HCT116 (cell line): ENCODE data around the gene C10orf90. TPM values are rescaled to one million over a fixed set of nuclear protein-coding genes. Genes with fewer than 3 reads are reported as not detected.

Experiments
- ATAC-seq: fragments of 200-7000 bp; cut with Tn5 transposase; 2 replicates; pipeline ENCODE4 v1.9.1; 2020; ENCODE audit warnings: mild to moderate bottlenecking, moderate library complexity
- BruUV-seq: library from RNA; stranded (reverse); fragments of 400-500 nt; replicated peaks from 2 replicates; lab custom pipeline; 2021; lab: Mats Ljungman, UMichigan
- CTCF ChIA-PET: fragments of 300-600 bp; sonication (Branson Sonifier 250); formaldehyde crosslinking; loops from one replicate; lab custom pipeline; 2021; ENCODE audit warnings: antibody characterized with exemption; lab: Charles Lee
- POLR2A ChIA-PET: fragments of 300-600, 350-600 bp; sonication (Branson Sonifier 250); formaldehyde crosslinking; loops from one replicate; lab custom pipeline; 2021; ENCODE audit warnings: antibody characterized with exemption; lab: Charles Lee
- RAD21 ChIA-PET, 2 experiments: fragments of 300-600 bp; sonication (Branson Sonifier 250); formaldehyde crosslinking; loops; one replicate each; lab custom pipeline; 2023; ENCODE audit warnings: low total read pairs in 2 of 2; ENCODE audit not compliant: uncharacterized antibody in 2 of 2, unreplicated experiment in 2 of 2, low non-redundant PET in 1 of 2; lab: Charles Lee
- DNase-seq: peaks from one replicate; pipeline ENCODE4 v3.0.0-alpha.2; 2010; ENCODE audit warnings: low read depth, low spot score
- H2AFZ ChIP-seq: fragments of 200-600 bp; shearing (Covaris generic), sonication (generic); 2 replicates; pipeline ENCODE4 v1.6.1; 2017; ENCODE audit warnings: low read depth, mixed run types, mixed read lengths, antibody characterized with exemption, low read length; ENCODE audit not compliant: poor library complexity, severe bottlenecking
- H3K27ac ChIP-seq: 2 replicates; pipeline ENCODE4 v1.5.1; 2012; ENCODE audit warnings: low read depth, low read length
- H3K27me3 ChIP-seq: fragments of 200-600 bp; sonication (generic); 2 replicates; pipeline ENCODE4 v1.6.1; 2016; ENCODE audit warnings: mixed run types, low read length, mixed read lengths; ENCODE audit not compliant: insufficient read depth
- H3K36me3 ChIP-seq, 2 experiments: fragments of 200-500 bp in 1 of 2; fragments of 200-600 bp in 1 of 2; sonication (Bioruptor generic) in 1 of 2; sonication (generic) in 1 of 2; 2 replicates each; pipeline versions ENCODE4 v1.5.1 to v1.6.1; 2014 to 2016; ENCODE audit warnings: low read length in 2 of 2, inconsistent platforms in 1 of 2, mixed read lengths in 1 of 2, mixed run types in 1 of 2; ENCODE audit not compliant: insufficient read depth in 2 of 2, control insufficient read depth in 1 of 2
- H3K4me1 ChIP-seq, 2 experiments: fragments of 200-600 bp in 1 of 2; sonication (generic) in 1 of 2; 2 replicates each; pipeline versions ENCODE4 v1.5.1 to v1.6.1; 2012 to 2017; ENCODE audit warnings: low read length in 2 of 2, inconsistent platforms in 1 of 2, mild to moderate bottlenecking in 1 of 2, mixed read lengths in 1 of 2, mixed run types in 1 of 2, moderate library complexity in 1 of 2; ENCODE audit not compliant: insufficient read depth in 2 of 2, control insufficient read depth in 1 of 2
- H3K4me2 ChIP-seq: fragments of 200-600 bp; sonication (generic); 2 replicates; pipeline ENCODE4 v1.6.1; 2017; ENCODE audit warnings: mixed run types, low read length, mixed read lengths
- H3K4me3 ChIP-seq, 2 experiments: fragments of 200-600 bp in 1 of 2; sonication (generic) in 1 of 2; replicated peaks in 1 of 2; 2 replicates each; pipeline ENCODE4 v1.5.1; 2011 to 2016; ENCODE audit warnings: low read length in 2 of 2, control low read depth in 1 of 2, low read depth in 1 of 2, mild to moderate bottlenecking in 1 of 2, mixed read lengths in 1 of 2, mixed run types in 1 of 2
- H3K79me2 ChIP-seq: fragments of 200-600 bp; sonication (generic); 2 replicates; pipeline ENCODE4 v1.6.1; 2017; ENCODE audit warnings: mild to moderate bottlenecking, mixed run types, low read length, moderate library complexity, mixed read lengths; ENCODE audit not compliant: insufficient read depth
- H3K9ac ChIP-seq: fragments of 200-600 bp; sonication (generic); 2 replicates; pipeline ENCODE4 v1.6.1; 2016; ENCODE audit warnings: low read length, mixed read lengths
- H3K9me2 ChIP-seq: fragments of 200-600 bp; sonication (generic), shearing (Covaris generic); 2 replicates; pipeline ENCODE4 v1.6.1; 2017; ENCODE audit warnings: mixed run types, mild to moderate bottlenecking, moderate library complexity; ENCODE audit not compliant: insufficient read depth
- H3K9me3 ChIP-seq, 2 experiments: fragments of 200-500 bp in 1 of 2; fragments of 200-600 bp in 1 of 2; sonication (Bioruptor generic) in 1 of 2; sonication (generic) in 1 of 2; 2 replicates each; pipeline ENCODE4 v1.6.1; 2014 to 2017; ENCODE audit warnings: low read length in 2 of 2, mixed read lengths in 2 of 2, inconsistent platforms in 1 of 2, low read depth in 1 of 2, mild to moderate bottlenecking in 1 of 2, mixed run types in 1 of 2, moderate library complexity in 1 of 2; ENCODE audit not compliant: control insufficient read depth in 1 of 2, insufficient read depth in 1 of 2
- H4K20me1 ChIP-seq: fragments of 200-600 bp; sonication (generic), shearing (Covaris generic); 2 replicates; pipeline ENCODE4 v1.6.1; 2017; ENCODE audit warnings: mixed run types, mild to moderate bottlenecking, moderate library complexity; ENCODE audit not compliant: insufficient read depth
- CEBPB ChIP-seq: IDR thresholded peaks from 2 replicates; pipeline ENCODE4 v1.6.1; 2012; ENCODE audit warnings: low read depth
- ELF1 ChIP-seq: IDR thresholded peaks from 2 replicates; pipeline ENCODE4 v1.6.1; 2012; ENCODE audit warnings: low read depth, borderline replicate concordance
- FOSL1 ChIP-seq: IDR thresholded peaks from 2 replicates; pipeline ENCODE4 v1.6.1; 2012; ENCODE audit warnings: low read depth
- JUND ChIP-seq: IDR thresholded peaks from 2 replicates; pipeline ENCODE4 v1.6.1; 2012
- POLR2AphosphoS5 ChIP-seq: IDR thresholded peaks from 2 replicates; pipeline ENCODE4 v1.6.1; 2011; ENCODE audit warnings: mild to moderate bottlenecking, low read depth, low read length, moderate library complexity
- RAD21 ChIP-seq: IDR thresholded peaks from 2 replicates; pipeline ENCODE4 v1.6.1; 2012; ENCODE audit warnings: low read depth, mild to moderate bottlenecking
- SRF ChIP-seq: IDR thresholded peaks from 2 replicates; pipeline ENCODE4 v1.6.1; 2012; ENCODE audit warnings: low read depth
- ZFX ChIP-seq: fragments of 450-650 bp; IDR thresholded peaks from 2 replicates; pipeline ENCODE4 v1.6.1; 2017
- intact Hi-C: fragments of 100-400 bp; cut with micrococcal nuclease; formaldehyde crosslinking; loops from 2 replicates; pipeline ENCODE4 v1.10.0; 2022
- total RNA-seq: library from RNA; stranded (reverse); gene quantifications from one replicate; pipeline ENCODE4 v1.2.1, GENCODE V29; 2021; ENCODE audit not compliant: unreplicated experiment
- TF ChIP-seq, protein P1 (sequence below): IDR thresholded peaks from 2 replicates; pipeline ENCODE4 v1.6.1; 2011; ENCODE audit warnings: mild to moderate bottlenecking, low read length, moderate library complexity; ENCODE audit not compliant: insufficient replicate concordance; ENCODE audit errors: extremely low read depth

Gene C10orf90
- total RNA-seq, 1 experiment from 2014 or later = not detected

DNA sequence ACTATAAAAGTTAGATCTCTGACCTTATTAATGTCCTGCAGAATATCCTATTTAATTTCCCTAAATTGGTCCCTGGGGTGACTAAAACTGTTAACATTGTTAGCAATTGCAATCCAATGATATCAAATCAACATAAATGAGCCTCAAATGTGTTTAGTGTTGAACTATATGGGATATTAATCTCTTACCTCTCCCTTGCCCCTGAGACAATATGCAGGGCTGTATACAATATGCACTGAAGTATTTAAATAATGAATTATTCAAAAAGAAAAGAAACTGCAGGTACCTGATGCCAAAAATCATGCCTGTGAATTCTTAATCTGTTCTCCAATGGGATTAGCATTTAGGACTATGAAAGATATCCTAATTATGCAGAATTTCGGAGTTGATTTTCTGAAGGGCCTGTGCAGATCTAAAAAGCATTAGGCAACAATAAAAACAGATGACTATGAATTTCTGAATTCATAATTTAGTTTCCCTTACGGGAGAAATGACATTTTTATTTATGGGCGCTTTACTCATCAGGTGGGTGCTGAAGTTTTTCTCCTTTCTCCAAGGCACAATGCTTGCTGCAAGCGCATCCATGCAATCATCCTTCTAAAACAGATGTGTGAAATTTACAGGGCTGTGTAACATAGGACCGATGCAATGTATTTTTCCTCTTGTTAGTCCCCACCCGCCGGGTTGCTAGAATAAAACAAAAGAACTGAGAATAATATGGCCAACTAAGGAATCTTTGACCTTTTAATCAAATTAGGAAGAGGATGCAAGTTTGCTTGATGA, 5.4 kb upstream of the C10orf90 start:
- Histone ChIP-seq H4K20me1 (no peaks in the 10 kb centered on the region), H3K9me2 (no peaks in the 10 kb centered on the region), H2AFZ (no peak overlapping the region), H3K27me3 (peaks cover 19% of the 10 kb centered on the region; the same call in 1 of the 2 replicates), H3K4me3 (no peak overlapping the region), H3K79me2 (no peaks in the 10 kb centered on the region), H3K4me2 (no peak overlapping the region), H3K9ac (no peak overlapping the region), H3K9me3 (no peaks in the 10 kb centered on the region), H3K27ac (no peak overlapping the region), H3K4me1 (no peaks in the 10 kb centered on the region), H3K36me3 (no peaks in the 10 kb centered on the region)
- no peak for TF ChIP-seq RAD21
- TF ChIP-seq, protein P1, sequence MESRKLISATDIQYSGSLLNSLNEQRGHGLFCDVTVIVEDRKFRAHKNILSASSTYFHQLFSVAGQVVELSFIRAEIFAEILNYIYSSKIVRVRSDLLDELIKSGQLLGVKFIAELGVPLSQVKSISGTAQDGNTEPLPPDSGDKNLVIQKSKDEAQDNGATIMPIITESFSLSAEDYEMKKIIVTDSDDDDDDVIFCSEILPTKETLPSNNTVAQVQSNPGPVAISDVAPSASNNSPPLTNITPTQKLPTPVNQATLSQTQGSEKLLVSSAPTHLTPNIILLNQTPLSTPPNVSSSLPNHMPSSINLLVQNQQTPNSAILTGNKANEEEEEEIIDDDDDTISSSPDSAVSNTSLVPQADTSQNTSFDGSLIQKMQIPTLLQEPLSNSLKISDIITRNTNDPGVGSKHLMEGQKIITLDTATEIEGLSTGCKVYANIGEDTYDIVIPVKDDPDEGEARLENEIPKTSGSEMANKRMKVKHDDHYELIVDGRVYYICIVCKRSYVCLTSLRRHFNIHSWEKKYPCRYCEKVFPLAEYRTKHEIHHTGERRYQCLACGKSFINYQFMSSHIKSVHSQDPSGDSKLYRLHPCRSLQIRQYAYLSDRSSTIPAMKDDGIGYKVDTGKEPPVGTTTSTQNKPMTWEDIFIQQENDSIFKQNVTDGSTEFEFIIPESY = no peak
- TF ChIP-seq CEBPB = no peak
- TF ChIP-seq ELF1 = no peak
- TF ChIP-seq POLR2AphosphoS5 = no peak
- TF ChIP-seq SRF = no peak
- TF ChIP-seq ZFX = no peak
- TF ChIP-seq JUND = no peak
- TF ChIP-seq FOSL1 = no peak
- ChIA-PET CTCF (no interaction called here), POLR2A (no interaction called here), RAD21 (no interaction called here)
- no TSS peak for BruUV-seq
- no peak for ATAC-seq
- DNase-seq = no peak
- intact Hi-C loops = no loop called here
